HG03565 (cell line): ENCODE measurements around the gene HSD17B2.

ENCODE experiments used
- ATAC-seq: cut with Tn5 transposase; IDR thresholded peaks from one replicate; pipeline ENCODE4 v1.9.1; 2021; ENCODE audit warnings: mild to moderate bottlenecking, moderate library complexity; ENCODE audit not compliant: unreplicated experiment

Gene HSD17B2

GRCh38 chr16:82047374-82047773 lies 12.3 kb downstream of the HSD17B2 start:
- ATAC-seq: no peak

GRCh38 chr16:82047787-82048186 lies 12.7 kb downstream of the HSD17B2 start:
- ATAC-seq: no peak

DNA sequence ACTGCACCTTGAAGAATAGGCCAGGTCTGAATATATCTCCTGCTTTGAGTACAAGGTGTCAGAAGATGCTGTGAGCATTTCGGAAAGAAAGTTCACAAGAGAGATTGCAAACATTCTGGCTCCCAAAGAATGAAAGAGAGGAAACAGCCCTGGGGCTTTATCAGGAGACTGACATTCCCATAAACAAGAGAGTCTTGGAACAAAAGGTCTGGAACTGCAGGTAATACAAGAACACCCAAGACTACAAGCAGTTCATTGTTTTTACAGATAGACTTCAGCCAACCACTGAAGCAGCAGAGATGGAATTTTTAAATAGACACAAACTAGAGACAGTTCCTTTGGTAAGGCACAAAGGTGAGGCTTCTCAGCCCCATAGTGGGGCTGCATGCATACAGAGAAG lies 14.4 kb downstream of the HSD17B2 start:
- ATAC-seq: no peak

DNA sequence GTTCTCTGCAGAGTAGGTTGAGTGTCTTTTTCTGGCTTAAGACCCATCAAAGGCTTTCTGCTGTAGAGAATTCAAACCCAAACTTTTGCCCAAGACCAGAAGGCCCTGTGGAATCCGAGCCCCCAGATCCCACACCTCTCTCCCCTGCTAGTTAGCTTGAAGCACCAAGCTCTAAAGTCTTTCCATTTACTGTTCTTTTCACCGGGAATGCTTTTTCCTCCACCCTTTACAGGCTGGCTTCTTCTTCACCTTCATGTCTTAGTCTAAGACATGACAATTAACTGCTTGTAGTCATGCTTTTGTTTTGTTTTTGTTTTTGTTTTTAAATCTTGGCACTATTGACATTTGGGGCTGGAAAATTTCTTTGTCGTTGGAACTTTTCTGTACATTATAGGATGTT lies 15.5 kb downstream of the HSD17B2 start:
- no peak for ATAC-seq

- no peak for ATAC-seq
Observed at GRCh38 chr16:82050909-82051357, 15.9 kb downstream of the HSD17B2 start.

GRCh38 chr16:82051656-82052055 lies 16.6 kb downstream of the HSD17B2 start:
- ATAC-seq: no peak

DNA sequence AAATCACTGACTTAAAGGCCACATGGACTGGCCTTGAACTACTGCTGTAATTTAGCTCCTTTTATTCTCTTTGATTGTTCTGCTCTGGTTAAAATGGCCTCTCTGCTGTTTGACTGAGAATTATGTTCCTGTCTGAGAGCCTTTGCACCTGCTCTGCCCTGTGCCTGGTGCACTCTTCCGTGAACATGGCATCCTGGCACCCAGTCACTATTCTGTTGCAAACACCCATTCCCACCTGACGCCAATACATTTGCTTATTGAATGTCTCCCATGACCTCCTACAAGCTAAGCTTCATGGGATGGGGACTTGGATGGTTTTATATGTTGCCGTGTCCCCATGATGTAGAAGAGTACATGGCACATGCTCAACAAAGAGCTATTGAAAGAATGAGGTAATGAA lies 20.1 kb downstream of the HSD17B2 start:
- ATAC-seq: no peak

DNA sequence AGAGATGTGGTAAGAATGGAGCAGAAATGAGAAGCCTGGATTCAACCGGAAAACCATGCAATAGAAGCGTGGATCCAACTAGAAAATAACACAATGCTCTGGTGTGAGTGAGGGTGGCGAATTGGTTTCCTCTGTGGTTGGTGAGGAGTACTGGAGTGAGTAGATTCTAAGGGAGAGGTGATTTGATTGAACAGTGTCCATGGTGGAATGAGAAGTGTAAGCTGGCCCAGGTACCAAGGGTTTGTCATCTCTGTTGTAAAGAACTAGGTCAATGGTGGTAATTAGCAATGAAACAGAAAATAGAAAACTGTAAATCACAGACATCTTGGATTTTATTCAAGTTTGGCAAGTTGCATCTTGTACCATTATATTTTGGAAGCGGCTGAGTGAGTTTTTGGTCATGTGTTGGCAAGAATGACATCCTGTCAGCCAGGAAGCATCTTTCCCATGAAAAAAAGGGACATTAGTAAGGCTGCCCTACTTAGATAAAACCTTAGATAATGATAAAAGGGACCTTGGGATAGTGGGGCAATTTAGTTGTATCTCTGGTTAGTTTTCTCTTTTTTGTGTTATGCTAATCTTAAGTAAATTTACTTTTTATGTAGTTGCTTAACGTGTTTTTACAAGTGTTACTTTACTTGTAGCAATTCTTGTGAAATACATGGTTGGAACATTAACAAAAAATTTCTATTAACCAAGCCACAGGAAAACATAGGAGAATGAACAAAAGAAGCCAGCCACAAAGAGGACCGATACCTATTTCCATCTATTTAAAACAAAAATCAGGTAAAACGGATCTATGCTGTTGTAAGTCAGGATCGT lies 20.9 kb downstream of the HSD17B2 start:
- ATAC-seq: no peak

DNA sequence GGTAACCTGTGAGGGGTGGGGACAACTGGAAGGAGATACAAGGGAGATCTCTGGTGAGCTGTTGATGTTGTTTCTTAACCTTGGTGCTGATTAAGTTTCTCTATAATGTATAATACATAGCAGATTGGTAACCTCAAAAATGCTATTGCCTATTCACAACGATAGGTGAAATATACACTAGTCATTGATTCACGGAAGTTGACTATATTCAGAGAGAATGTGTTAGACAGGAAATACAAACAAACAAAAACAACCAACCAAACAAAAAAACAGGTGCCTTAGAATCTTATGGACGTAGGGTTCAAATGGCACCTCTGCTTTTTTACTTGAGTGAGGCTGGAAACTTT lies 21.5 kb downstream of the HSD17B2 start:
- ATAC-seq: no peak

GRCh38 chr16:82059161-82059982 lies 24.3 kb downstream of the HSD17B2 start:
- no peak for ATAC-seq

DNA sequence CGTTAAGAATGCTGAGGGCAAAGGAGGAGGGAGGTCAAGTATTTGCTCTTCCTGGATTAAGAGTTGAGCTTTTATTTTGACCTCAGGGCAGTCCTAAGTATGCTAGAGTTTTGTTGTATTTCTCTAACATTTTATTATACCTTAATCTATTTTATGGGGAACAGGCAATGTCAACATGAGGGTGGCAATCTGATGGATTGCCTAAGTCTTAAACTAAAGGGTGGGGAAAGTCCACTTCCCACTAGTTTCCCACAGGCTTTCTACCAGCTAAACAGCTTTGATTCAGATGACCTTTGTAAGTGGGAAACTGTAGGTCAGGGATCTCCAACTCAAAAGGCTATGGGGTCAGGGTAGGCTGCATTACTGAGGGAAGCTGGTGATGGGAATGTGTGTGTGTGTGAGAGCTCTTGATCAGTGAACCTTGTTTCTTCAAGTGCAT lies 24.9 kb downstream of the HSD17B2 start:
- no peak for ATAC-seq

DNA sequence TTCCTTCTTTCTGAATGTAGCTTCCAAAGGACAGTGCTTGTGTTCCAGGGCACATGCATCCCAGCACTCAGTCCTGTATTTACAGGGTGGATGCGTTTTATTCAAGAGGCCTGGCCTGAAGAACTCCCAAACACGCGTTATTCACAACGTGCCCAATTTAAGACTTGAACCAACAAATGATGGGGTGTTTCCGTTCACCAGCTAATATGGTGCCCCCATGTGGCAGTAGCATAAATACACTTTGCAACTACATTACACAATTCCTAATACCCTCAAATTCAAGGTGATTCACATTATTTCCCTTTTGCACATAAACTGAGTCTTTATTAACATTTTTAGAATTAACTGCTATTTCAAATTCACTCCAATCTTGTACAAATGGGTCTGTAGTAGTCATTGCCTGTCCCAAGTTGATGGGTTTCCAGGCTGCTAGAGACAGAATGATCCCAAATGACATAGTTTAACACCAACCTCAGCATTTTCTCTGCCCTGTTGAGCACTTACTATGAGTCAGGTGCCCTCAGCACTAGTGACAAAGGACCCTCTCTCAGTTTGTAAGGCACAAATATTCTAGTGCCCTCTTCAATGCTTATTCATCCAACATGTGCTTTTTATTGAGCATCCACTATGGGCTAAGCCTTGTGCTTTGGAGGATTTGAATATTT lies 26.9 kb downstream of the HSD17B2 start:
- no peak for ATAC-seq

GRCh38 chr16:82062645-82063058 lies 27.6 kb downstream of the HSD17B2 start:
- ATAC-seq: no peak

DNA sequence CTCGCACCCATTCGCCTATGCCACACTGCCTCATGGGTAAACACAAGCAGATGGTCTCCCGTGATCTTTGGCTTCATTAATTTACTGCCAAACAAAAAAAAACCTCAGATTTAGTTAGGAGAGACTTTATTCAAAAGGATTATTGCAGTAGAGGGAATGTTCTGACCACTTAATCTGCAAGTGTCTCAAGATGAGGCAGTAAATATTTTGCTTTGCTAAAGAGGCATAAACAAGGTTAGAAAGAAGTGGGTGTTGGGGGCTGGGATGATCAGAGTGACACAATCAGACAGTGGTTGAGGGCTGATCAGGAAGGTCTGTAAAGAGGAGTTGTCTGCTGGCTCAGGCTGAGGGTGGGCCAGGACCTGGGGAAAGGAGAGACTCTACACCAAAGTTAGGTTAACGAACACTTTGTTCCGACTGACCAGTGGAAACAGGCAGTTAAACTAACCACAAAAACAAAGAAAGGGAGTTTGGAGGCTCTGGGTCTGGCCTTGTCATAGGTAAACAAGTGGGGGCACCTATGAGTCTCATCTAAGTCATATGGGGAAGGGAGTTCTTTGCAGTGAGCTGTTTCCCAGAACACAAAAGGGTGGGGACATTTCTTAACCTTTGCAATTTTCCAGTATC lies 28.5 kb downstream of the HSD17B2 start:
- no peak for ATAC-seq

- ATAC-seq: no peak
Observed at GRCh38 chr16:82067042-82067803, 32.2 kb downstream of the HSD17B2 start.

DNA sequence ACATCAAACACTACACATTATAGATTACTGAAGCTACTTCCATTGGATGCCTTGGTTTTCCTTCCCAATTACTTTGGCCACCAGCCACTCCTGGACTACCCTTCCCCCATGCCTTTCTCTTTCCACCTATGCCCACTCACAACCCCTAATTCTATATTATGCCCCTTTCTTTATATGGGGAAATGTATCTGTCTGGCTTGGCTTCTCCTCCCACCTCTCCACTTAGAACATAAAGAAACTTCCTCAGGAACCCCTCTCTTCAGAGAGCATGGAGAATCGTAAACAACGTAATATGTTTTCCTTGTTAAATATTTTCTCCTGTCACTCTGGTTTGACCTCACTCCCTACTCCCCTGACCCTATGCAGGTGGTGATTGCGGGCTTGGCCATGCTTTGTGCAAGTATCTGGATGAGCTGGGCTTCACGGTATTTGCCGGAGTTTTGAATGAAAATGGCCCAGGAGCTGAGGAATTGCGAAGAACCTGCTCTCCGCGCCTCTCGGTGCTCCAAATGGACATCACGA lies 32.8 kb downstream of the HSD17B2 start:
- no peak for ATAC-seq

GRCh38 chr16:82070656-82071369 lies 35.8 kb downstream of the HSD17B2 start:
- no peak for ATAC-seq

DNA sequence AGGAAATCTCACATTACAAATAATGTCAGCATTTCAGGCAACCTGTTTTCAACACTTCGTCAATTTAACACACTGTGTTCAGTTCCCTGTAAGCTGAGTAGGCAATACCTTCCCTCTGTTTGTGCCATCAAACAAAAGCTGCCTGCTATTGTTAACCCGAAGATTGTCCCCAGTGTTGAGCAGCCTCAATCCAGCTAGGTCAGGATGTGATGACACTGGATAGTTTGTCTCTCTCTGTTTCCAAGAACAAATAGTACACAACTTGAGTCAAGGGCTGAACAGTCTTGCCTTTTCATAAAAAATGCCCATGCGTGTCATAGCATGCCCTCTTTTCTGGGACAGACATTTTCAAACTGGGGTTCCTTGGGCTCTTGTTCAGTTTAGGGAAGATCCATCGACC lies 36.4 kb downstream of the HSD17B2 start:
- ATAC-seq: no peak

- ATAC-seq: no peak
Observed at GRCh38 chr16:82072313-82072712, 37.3 kb downstream of the HSD17B2 start.
